ENCODE measurements around the gene HOXA9.

The HOXA9 gene

DNA sequence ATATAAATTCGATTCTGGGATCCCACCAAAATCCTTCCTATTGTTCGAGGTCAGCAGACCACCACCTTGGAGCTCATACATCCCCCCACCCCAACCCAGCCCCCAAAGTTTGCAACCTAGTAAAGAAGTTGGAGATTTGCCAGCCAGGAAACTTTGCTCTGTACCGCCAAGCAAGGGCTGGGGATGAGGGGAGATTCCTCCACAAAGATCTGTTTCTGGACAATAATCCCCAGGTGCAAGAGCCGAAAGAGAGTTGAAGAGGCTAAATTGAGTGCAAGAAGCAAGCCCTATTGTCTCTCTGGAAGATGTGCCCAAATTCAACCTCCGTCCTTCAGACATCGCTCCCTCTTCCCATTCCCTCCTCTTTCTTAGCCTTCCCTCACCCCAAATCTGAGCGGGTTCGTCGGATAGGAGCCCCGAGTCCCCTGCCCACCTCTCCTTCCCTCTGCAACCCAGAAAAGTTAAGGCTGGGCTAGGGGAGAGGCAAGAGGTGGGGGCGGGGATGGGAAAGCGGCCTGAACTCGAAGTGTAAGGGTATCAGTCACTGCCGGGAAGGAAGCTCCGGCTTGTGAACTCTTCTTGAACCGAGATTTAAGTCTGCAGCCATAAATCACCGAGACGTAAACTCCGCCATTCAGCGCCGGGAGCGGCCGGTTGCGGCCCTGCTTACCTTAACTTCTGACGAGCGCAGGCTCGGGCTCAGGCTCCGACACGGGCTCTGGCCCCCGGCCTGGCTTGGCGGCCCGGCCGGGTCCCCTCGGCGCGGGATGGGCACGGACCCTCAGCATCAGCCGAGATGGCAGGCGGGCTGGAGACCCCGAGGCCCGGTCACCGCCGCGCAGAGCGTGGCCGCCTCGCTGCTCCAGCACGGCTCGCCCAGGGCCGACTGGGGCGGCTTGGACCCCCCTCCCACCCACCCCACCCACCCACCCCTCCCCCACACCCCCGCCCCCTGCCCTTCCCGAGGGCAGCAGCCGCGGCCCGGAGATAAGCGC is 52.1 kb downstream of the HOXA9 start (continued):
- TF ChIP-seq ZNF830 (tag by site-specific recombination; IDR thresholded peaks at IDR 0.05; ENCODE audit: low read depth) (no peak), ZBTB21 (tag by site-specific recombination; IDR thresholded peaks at IDR 0.05) (no peak), ZNF280D (tag by site-specific recombination; IDR thresholded peaks at IDR 0.05) (no peak), SALL2 (tag by site-specific recombination; IDR thresholded peaks at IDR 0.05; ENCODE audit: borderline replicate concordance) (no peak), ZBTB26 (tag by site-specific recombination; optimal IDR thresholded peaks at IDR 0.05) (peak; percentile 54), ZFP69B (tag by site-specific recombination; IDR thresholded peaks at IDR 0.05) (no peak), ZIC2 (tag by site-specific recombination; IDR thresholded peaks at IDR 0.05) (no peak), ZNF184 (tag by site-specific recombination; IDR thresholded peaks at IDR 0.05) (no peak), TCF7L2 (IDR thresholded peaks at IDR 0.05; ENCODE audit: borderline replicate concordance, low read depth, low read length) (no peak; the same call in 1 of the 2 replicates), ZFHX2 (tag by site-specific recombination; conservative IDR thresholded peaks at IDR 0.05) (peak; percentile 14; the same call in 1 of the 2 replicates), ZNF169 (tag by site-specific recombination; IDR thresholded peaks at IDR 0.05) (no peak), WT1 (tag by site-specific recombination; IDR thresholded peaks at IDR 0.05) (0 out of 2 replicates have a peak, but pooled peaks have one; percentile 30), ZNF561 (tag by site-specific recombination; IDR thresholded peaks at IDR 0.05; ENCODE audit: borderline replicate concordance) (no peak), TRIM28 (IDR thresholded peaks at IDR 0.05; ENCODE audit: borderline replicate concordance, low read length) (no peak), PRDM1 (tag by site-specific recombination; IDR thresholded peaks at IDR 0.05) (peak; percentile 82), ZNF274 (IDR thresholded peaks at IDR 0.05; ENCODE audit: low read length) (no peak), ZNF274 (tag by site-specific recombination; IDR thresholded peaks at IDR 0.05; ENCODE audit: borderline replicate concordance) (no peak)
- TF ChIP-seq, protein P1, sequence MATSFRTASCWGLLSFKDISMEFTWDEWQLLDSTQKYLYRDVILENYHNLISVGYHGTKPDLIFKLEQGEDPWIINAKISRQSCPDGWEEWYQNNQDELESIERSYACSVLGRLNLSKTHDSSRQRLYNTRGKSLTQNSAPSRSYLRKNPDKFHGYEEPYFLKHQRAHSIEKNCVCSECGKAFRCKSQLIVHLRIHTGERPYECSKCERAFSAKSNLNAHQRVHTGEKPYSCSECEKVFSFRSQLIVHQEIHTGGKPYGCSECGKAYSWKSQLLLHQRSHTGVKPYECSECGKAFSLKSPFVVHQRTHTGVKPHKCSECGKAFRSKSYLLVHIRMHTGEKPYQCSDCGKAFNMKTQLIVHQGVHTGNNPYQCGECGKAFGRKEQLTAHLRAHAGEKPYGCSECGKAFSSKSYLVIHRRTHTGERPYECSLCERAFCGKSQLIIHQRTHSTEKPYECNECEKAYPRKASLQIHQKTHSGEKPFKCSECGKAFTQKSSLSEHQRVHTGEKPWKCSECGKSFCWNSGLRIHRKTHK (tag by site-specific recombination; IDR thresholded peaks at IDR 0.05) = no peak
- TF ChIP-seq, protein P2, sequence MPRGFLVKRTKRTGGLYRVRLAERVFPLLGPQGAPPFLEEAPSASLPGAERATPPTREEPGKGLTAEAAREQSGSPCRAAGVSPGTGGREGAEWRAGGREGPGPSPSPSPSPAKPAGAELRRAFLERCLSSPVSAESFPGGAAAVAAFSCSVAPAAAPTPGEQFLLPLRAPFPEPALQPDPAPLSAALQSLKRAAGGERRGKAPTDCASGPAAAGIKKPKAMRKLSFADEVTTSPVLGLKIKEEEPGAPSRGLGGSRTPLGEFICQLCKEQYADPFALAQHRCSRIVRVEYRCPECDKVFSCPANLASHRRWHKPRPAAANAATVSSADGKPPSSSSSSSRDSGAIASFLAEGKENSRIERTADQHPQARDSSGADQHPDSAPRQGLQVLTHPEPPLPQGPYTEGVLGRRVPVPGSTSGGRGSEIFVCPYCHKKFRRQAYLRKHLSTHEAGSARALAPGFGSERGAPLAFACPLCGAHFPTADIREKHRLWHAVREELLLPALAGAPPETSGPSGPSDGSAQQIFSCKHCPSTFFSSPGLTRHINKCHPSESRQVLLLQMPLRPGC (tag by site-specific recombination; IDR thresholded peaks at IDR 0.05) = 0 out of 2 replicates have a peak, but pooled peaks have one; percentile 12
- TF ChIP-seq, protein P3, sequence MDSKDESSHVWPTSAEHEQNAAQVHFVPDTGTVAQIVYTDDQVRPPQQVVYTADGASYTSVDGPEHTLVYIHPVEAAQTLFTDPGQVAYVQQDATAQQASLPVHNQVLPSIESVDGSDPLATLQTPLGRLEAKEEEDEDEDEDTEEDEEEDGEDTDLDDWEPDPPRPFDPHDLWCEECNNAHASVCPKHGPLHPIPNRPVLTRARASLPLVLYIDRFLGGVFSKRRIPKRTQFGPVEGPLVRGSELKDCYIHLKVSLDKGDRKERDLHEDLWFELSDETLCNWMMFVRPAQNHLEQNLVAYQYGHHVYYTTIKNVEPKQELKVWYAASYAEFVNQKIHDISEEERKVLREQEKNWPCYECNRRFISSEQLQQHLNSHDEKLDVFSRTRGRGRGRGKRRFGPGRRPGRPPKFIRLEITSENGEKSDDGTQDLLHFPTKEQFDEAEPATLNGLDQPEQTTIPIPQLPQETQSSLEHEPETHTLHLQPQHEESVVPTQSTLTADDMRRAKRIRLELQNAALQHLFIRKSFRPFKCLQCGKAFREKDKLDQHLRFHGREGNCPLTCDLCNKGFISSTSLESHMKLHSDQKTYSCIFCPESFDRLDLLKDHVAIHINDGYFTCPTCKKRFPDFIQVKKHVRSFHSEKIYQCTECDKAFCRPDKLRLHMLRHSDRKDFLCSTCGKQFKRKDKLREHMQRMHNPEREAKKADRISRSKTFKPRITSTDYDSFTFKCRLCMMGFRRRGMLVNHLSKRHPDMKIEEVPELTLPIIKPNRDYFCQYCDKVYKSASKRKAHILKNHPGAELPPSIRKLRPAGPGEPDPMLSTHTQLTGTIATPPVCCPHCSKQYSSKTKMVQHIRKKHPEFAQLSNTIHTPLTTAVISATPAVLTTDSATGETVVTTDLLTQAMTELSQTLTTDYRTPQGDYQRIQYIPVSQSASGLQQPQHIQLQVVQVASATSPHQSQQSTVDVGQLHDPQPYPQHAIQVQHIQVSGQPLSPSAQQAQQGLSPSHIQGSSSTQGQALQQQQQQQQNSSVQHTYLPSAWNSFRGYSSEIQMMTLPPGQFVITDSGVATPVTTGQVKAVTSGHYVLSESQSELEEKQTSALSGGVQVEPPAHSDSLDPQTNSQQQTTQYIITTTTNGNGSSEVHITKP (tag by site-specific recombination; IDR thresholded peaks at IDR 0.05) = no peak
- TF ChIP-seq, protein P4, sequence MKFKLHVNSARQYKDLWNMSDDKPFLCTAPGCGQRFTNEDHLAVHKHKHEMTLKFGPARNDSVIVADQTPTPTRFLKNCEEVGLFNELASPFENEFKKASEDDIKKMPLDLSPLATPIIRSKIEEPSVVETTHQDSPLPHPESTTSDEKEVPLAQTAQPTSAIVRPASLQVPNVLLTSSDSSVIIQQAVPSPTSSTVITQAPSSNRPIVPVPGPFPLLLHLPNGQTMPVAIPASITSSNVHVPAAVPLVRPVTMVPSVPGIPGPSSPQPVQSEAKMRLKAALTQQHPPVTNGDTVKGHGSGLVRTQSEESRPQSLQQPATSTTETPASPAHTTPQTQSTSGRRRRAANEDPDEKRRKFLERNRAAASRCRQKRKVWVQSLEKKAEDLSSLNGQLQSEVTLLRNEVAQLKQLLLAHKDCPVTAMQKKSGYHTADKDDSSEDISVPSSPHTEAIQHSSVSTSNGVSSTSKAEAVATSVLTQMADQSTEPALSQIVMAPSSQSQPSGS (tag by site-specific recombination; IDR thresholded peaks at IDR 0.05; ENCODE audit: low read depth) = no peak
- TF ChIP-seq, protein P5, sequence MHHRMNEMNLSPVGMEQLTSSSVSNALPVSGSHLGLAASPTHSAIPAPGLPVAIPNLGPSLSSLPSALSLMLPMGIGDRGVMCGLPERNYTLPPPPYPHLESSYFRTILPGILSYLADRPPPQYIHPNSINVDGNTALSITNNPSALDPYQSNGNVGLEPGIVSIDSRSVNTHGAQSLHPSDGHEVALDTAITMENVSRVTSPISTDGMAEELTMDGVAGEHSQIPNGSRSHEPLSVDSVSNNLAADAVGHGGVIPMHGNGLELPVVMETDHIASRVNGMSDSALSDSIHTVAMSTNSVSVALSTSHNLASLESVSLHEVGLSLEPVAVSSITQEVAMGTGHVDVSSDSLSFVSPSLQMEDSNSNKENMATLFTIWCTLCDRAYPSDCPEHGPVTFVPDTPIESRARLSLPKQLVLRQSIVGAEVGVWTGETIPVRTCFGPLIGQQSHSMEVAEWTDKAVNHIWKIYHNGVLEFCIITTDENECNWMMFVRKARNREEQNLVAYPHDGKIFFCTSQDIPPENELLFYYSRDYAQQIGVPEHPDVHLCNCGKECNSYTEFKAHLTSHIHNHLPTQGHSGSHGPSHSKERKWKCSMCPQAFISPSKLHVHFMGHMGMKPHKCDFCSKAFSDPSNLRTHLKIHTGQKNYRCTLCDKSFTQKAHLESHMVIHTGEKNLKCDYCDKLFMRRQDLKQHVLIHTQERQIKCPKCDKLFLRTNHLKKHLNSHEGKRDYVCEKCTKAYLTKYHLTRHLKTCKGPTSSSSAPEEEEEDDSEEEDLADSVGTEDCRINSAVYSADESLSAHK (tag by site-specific recombination; IDR thresholded peaks at IDR 0.05) = no peak
